ENCODE results near the gene ZMIZ1.

DNA sequence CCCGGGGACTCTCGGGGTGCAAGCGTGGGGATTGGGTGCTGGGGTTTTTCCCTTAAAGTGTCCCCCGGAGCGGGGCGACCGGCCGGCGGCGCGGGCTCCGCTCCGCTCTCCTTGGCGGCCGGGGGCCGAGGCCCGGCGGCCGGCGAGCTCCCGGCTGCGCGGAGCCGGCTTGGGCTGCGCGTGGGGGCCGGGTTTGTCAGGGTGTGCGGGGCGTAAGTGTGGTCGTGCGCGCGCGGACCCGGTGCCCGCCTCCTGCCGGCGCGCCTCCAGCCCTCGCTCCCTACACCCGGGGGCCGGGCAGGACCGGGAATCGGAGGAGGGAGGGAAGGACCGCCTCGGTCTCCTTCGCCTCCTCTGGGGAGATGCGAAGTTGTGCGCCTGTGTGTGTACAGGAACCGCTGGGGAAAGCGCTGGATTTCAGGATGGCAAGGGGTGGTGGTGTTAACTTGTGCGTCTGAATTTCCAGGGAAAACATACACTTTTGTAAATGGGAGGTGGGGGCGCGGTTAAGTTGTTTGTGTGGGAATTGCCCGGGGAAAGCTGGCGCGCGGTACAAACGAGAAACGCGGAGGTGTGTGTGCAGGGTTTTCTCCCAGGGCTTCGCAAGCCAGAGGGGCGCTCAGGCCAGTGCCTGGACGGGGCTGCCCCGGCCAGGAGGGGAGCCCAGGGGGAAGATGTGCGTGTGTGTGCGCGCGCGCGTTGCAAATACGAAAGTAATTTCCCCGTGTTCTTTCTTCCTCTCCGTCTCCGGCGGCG, 737 bp downstream of the ZMIZ1 start:
- TF ChIP-seq, protein P1, sequence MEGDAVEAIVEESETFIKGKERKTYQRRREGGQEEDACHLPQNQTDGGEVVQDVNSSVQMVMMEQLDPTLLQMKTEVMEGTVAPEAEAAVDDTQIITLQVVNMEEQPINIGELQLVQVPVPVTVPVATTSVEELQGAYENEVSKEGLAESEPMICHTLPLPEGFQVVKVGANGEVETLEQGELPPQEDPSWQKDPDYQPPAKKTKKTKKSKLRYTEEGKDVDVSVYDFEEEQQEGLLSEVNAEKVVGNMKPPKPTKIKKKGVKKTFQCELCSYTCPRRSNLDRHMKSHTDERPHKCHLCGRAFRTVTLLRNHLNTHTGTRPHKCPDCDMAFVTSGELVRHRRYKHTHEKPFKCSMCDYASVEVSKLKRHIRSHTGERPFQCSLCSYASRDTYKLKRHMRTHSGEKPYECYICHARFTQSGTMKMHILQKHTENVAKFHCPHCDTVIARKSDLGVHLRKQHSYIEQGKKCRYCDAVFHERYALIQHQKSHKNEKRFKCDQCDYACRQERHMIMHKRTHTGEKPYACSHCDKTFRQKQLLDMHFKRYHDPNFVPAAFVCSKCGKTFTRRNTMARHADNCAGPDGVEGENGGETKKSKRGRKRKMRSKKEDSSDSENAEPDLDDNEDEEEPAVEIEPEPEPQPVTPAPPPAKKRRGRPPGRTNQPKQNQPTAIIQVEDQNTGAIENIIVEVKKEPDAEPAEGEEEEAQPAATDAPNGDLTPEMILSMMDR (IDR thresholded peaks at IDR 0.05) = no peak
- peak in 1 of 2 donors; percentile 8 for TF ChIP-seq POLR2A (IDR thresholded peaks at IDR 0.05)

Data from adrenal gland (tissue), 5 donors.